Measurements from ENCODE around the gene DLG1.

DNA sequence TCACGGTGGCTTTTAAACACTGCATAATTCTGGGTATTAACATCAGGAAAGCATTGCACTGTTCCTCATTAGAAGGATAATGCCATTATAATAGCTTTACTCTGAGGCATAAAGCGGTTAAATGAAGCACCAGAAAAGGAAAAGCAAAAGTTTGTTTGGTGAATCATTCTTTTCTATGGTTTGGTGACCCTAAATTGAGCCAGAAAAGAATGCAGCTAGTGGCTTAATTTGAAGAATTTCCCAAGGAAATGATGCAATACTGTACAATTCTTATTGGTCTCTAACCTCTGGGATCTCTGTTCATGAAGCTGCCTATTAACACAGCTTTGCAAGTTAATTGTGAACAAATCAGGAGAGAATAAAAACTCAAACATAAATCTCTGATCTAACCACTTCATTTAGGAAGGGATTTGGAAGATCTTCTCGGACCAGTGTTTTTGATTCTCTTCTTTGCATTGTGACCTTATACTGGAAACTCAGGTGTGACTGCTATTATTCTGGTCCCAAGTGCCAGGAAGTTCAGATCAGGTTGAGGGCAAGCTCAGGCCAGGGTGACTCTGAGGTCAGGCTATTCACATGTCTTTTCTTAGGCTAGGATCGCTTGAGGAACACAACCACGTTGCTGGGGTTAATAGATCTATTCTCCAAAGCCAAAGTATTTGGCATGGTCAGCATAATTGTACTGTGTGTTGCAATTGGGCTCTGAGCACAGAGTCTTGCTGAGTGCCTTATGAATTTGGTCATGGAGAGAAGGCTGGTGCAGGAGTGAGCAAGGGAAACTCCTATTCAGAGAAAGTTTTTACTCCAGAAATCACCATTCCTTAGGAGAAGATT, 11.3 kb upstream of the DLG1 start:
- no peak for TF ChIP-seq ZNF274 (IDR thresholded peaks at IDR 0.05; ENCODE audit: low read depth, low read length)
- TF ChIP-seq SUZ12 (IDR thresholded peaks at IDR 0.05; ENCODE audit: extremely low read depth, insufficient read depth, insufficient read length), result no peak
